ENCODE results near the gene LAMC3. TPM values are rescaled to one million over a fixed set of nuclear protein-coding genes. Genes with fewer than 3 reads are reported as not detected.

The LAMC3 gene
- total RNA-seq = 0.02 and 0.07 TPM in 2 replicates

GRCh38 chr9:131008909-131009618 is at the start of gene LAMC3:
Gene LAMC3 (plus strand): TSS chr9:131009174. CDS start chr9:131009215, 41 bp downstream.
- intact Hi-C loops (cut with micrococcal nuclease) = no loop called here

DNA sequence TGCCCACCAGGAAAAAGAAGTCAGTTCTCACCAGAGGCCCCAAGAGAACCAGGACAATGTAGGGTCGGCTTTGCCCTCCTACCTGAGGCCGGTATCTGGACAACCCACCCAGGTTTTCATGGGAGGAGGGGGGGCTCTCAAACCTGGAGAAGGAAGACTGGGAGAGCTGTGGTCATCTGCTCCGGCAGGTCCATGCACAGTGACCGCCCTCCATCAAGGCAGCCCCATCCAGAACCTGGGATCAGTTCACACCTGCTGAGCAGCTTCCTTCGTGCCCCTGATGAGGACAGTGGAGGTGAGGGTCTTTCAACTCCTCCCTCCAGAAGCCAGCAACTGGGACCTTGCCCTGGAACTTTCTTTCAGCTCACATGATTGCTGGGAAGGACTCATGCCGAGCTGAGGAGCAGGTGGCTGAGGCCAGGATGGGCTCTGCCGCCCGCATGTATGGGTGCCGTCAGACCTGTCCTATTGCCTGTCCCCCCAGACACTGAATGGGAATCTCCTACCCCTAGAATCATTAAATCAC is 49.1 kb upstream of the LAMC3 start:
- intact Hi-C loops (cut with micrococcal nuclease) = no loop called here

DNA sequence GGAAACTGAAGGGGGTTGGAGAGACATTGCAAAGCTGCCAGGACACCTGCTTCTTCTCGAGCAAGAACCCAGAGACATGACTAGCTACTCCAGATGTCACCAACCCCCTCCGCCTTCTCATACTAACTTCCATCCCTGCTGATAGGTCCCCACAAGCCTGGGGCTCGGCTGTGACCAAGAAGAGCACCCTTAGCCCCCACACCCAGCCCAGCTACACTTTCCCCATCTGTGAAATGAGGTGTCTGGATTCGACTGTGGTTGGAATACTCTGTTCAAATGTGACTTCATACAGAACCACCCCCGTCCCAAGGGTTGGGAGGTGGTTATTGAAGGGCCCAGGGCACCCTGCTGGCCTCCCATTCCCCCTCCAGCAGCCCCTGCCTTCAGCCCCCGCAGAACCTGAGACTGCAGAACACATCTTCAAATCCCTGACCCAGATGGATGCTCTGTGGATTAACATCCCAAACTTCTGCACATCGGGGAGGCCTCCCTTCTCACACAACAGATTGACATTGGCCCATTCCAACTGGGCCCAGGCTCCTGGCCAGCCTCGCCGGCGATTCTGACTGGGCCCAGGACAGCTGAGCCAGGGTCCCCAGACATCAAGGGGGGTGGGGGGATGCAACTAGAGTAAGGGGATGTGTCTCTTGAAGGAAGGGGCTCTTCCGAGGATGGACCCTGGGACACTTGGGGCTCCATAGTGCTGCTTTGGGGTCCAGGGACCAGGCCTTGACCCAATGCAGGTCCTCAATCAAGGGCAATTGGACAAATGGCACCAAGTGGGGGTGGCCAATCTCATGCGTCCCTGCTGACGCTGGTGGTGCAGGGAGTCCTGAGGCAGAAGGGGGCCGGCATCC is 48.2 kb upstream of the LAMC3 start:
- intact Hi-C loops (cut with micrococcal nuclease) = no loop called here

- intact Hi-C loops (cut with micrococcal nuclease) = no loop called here
These were observed 47.3 kb upstream of the LAMC3 start for GRCh38 chr9:130961511-130962300.

- intact Hi-C loops (cut with micrococcal nuclease) = no loop called here
These were observed 46.3 kb upstream of the LAMC3 start for GRCh38 chr9:130962418-130963316.

- intact Hi-C loops (cut with micrococcal nuclease) = no loop called here
These were observed 45.6 kb upstream of the LAMC3 start for GRCh38 chr9:130963337-130963908.

DNA sequence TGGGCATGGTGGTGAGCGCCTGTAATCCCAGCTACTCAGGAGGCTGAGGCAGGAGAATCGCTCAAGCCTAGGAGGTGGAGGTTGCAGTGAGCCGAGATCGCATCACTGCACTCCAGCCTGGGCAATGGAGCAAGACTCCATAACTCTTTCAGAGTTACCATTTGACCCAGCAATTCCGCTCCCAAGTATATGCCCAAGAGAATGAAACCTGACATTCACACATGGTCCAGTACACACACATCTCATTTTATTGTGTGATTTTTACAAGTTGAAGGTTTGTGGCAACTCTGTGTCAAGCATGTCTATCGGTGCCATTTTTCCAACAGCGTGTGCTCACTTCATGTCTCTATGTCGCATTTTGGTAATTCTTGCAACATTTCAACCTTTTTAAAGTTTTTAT is 45.1 kb upstream of the LAMC3 start:
- intact Hi-C loops (cut with micrococcal nuclease) = no loop called here

DNA sequence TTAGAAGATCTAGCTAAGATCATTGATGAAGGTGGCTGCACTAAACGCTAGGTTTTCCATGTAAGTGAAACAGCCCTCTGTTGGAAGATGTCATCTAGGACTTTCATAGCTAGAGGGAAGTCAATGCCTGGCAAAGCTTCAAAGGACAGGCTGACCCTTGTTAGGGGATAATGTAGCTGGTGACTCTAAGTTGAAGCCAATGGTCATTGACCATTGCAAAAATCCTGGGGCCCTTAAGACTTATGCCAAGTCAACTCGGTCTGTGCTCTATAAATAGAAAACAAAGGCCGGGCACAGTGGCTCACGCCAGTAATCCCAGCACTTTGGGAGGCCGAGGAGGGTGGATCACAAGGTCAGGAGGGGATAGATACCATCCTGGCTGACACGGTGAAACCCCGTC is 43.3 kb upstream of the LAMC3 start:
- intact Hi-C loops (cut with micrococcal nuclease) = no loop called here

GRCh38 chr9:130970052-130970451 is 38.9 kb upstream of the LAMC3 start:
- intact Hi-C loops (cut with micrococcal nuclease) = no loop called here

GRCh38 chr9:130970855-130971254 is 38.1 kb upstream of the LAMC3 start:
- intact Hi-C loops (cut with micrococcal nuclease) = no loop called here

GRCh38 chr9:130971294-130971849 is 37.6 kb upstream of the LAMC3 start:
- intact Hi-C loops (cut with micrococcal nuclease) = no loop called here

GRCh38 chr9:130972277-130972956 is 36.6 kb upstream of the LAMC3 start:
- intact Hi-C loops (cut with micrococcal nuclease) = no loop called here

DNA sequence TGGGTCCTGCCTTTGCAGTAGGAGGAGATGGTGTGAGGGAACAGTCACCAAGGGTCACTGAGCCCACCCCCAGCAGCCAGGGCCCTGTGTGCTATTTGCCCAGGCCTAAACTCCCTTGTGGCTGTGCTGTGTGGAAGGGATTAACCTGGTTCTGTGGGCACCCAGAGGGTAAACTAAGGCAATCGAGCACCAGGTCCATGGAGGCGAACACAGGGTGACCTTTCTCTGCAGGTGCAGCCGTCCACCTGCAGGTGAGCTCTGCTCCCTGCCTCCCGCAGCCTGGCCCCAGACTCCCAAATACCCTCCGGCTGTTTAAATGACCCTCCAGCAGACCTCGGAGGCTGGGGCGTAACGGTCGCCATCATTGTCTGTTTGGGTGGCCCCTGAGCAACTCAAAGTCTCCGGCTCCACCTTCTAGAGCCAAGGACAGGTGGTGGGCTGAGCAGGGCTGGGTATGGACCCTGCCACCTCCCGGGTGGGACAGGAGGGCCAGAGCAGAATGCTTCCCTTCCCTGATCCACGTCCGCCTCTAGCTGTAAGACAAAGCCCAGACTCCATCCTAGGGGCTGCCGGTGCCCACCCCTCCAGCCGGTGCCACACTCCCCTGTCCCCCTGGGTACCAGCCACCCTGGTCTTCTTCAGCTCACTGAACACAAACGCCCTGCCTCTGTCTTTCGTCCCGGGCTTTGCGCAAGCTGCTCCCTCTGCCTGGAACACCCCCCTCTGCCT is 35.9 kb upstream of the LAMC3 start:
- intact Hi-C loops (cut with micrococcal nuclease) = no loop called here

DNA sequence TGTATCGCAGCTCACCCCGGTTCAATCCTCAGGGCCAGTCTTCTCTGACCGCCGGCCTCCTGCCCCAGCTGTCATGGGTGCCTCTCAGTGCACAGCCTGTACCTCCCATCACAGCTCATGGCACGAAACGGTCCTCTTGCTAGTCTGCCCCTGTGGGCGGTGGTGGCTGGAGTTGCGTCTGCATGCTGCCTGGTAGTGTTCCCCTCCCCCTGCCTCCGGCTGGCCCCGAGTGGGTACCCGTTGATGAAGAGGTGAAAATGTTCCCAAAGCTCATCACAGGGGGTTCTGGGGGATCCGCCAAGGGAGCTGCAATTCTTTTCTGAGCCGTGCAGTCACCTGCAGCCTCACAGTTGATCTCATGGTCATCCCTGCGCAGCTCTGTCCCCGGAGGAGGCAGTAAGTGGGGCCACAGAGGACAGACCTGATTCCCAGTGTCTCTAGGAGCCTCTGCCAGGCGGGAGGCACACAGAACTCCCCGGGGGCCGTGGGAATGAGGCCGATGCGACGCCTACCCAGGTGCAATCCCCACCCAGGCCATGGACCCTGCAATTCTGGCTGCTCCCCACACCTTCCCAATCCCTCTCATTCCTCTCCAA is 35.2 kb upstream of the LAMC3 start:
- intact Hi-C loops (cut with micrococcal nuclease) = no loop called here

DNA sequence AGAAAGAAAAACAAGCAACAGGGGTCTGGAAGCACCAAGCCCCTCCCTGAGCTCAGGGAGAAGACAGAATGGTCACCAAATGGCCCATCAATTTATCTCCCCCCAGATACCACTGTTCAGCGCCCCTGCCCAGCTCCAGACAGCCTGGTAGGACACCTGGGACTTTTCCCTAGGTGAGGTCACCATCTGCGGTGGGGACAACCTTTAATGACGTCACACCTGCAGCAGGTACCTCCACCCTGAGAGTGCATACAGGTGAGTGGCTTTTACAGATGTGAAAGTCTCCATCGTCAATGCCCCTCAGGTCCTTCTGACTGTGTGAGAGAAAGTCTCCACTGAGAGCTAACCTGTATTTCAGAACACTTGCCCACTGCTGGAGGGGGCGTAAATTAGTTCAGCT is 34.3 kb upstream of the LAMC3 start:
- intact Hi-C loops (cut with micrococcal nuclease) = no loop called here

DNA sequence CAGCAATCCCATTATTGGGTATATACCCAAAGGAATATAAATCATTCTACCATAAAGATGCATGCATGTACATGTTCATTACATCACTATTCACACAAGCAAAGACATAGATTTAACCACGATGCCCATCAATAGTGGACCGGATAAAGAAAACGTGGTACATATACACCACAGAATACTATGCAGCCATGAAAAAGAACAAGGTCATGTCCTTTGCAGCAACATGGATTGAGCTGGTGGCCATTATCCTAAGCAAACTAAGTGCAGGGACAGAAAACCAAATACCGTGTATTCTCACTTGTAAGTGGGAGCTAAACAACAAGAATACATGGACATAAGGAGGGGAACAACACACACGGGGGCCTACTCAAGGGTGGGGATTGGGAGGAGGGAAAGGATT is 33.8 kb upstream of the LAMC3 start:
- intact Hi-C loops (cut with micrococcal nuclease) = no loop called here

GRCh38 chr9:130975932-130976841 is 32.8 kb upstream of the LAMC3 start:
- intact Hi-C loops (cut with micrococcal nuclease) = no loop called here

Measured in T-helper 1 cell treated with Interleukin-12 subunit alpha and Interleukin-12 subunit beta and Interleukin-4 antibody, amounts not matched to agents 30 ng/mL and 1 ng/mL, for 36 hours (primary cell).